Mammary epithelial cell (primary cell): ENCODE measurements around the gene UMPS.

Experiments used
- EZH2 ChIP-seq: IDR thresholded peaks from 2 replicates; pipeline ENCODE4 v1.6.1; 2012; ENCODE audit warnings: low read length, inconsistent platforms, borderline replicate concordance
- TF ChIP-seq, protein P1 (sequence below), 2 donors: IDR thresholded peaks in 1 of 2; conservative IDR thresholded peaks in 1 of 2; 2 replicates each; pipeline ENCODE4 v1.5.1; 2011 to 2012; ENCODE audit warnings: inconsistent platforms in 2 of 2, low read length in 2 of 2, mild to moderate bottlenecking in 2 of 2, control low read depth in 1 of 2, low read depth in 1 of 2; ENCODE audit not compliant: insufficient read depth in 1 of 2; ENCODE audit errors: extremely low read depth in 1 of 2

DNA sequence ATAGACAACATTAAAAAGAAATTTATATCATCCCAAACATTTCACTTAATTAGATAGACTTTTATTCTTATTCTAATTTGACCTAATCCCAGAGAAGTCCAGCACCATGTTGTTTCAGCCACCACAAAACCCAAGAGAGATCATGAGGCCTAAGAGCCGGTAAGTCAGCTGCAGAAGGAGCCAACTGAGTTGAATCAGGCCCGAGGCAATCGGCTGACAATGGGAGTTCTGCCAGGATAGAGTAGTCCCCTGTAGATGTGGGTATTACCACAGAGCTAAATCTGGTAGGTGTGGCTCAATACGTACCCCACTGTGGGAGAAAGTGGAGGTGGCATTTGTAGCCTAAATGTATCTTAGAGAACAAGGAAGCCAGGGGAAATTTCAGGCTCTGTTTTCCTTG is 49.7 kb upstream of the UMPS start:
- TF ChIP-seq, protein P1, sequence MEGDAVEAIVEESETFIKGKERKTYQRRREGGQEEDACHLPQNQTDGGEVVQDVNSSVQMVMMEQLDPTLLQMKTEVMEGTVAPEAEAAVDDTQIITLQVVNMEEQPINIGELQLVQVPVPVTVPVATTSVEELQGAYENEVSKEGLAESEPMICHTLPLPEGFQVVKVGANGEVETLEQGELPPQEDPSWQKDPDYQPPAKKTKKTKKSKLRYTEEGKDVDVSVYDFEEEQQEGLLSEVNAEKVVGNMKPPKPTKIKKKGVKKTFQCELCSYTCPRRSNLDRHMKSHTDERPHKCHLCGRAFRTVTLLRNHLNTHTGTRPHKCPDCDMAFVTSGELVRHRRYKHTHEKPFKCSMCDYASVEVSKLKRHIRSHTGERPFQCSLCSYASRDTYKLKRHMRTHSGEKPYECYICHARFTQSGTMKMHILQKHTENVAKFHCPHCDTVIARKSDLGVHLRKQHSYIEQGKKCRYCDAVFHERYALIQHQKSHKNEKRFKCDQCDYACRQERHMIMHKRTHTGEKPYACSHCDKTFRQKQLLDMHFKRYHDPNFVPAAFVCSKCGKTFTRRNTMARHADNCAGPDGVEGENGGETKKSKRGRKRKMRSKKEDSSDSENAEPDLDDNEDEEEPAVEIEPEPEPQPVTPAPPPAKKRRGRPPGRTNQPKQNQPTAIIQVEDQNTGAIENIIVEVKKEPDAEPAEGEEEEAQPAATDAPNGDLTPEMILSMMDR (conservative IDR thresholded peaks at IDR 0.05 in 1 of 2, IDR thresholded peaks at IDR 0.05 in 1 of 2; ENCODE audit: extremely low read depth in 1 of 2, insufficient read depth in 1 of 2, low read depth in 1 of 2, low read length in 2 of 2) = no peak
- no peak for TF ChIP-seq EZH2
